GM21576 (cell line): ENCODE measurements around the gene RBMS1.
A peak's percentile ranks its signal among the peaks of the same experiment; 100 is the strongest.

Experiments used
- ATAC-seq: cut with Tn5 transposase; IDR thresholded peaks from one replicate; pipeline ENCODE4 v1.9.1; 2021; ENCODE audit warnings: mild to moderate bottlenecking, moderate library complexity; ENCODE audit not compliant: unreplicated experiment

RBMS1 gene, protein sequence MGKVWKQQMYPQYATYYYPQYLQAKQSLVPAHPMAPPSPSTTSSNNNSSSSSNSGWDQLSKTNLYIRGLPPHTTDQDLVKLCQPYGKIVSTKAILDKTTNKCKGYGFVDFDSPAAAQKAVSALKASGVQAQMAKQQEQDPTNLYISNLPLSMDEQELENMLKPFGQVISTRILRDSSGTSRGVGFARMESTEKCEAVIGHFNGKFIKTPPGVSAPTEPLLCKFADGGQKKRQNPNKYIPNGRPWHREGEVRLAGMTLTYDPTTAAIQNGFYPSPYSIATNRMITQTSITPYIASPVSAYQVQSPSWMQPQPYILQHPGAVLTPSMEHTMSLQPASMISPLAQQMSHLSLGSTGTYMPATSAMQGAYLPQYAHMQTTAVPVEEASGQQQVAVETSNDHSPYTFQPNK

DNA sequence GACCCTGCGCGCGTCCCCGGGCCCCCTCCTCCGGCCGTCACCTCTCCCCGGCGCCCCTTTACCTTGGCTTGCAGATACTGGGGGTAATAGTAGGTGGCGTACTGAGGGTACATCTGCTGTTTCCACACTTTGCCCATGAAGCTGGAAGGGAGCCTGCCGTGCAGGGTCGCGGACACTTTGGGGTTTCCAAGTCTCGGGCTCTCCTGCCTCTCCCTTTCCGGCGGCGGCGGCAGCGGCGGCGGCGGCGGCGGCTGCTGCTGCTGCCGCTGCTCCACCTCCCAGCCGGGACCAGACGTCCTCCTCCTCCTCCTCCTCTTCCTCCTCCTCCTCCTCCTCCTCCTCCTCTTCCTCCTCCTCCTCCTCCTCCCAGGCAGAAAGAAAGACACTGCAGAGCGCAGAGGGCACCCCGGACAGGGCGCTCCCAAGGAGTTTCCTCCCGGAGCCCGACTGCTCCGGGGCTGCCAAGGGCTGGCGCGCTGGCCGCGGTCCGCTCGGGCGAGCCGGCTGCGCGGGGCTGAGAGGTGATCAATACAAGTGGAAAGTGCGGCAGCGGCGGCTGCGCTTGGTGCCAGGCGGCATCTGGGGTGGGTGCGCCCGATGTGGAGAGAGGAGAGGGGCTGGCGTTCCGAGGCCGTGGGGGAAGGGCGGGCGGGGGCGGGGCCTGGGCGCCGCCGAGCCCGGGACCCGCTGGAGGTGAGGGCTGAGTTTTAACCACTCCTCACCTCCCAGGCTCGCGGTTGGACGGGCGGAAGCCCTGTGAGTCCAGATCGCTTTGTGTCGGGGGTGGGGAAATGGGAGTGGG lies at the start of gene RBMS1:
TSS of gene RBMS1 (minus strand) at position 581 of the 802 bp plus-strand sequence. CDS start at position 137, 444 bp downstream.
- ATAC-seq: peak; percentile 51

DNA sequence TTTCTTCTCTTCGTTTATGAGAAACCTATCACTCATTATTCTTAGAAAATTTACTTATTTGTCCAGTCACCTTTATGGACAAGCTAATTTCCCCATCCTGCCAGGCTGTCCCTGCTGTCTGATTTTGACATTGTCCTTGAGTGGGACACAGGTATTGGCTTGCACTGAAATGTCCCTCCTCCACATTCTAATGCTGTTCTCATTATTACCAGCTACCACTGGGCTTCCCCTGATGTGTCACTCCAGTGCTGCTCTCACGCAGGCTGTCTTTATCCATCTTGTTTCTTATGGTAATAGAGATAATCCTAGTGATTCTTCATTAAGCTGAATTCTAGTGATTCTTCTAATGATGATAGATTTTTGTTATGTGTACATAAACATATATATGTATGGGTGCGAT lies 48.1 kb upstream of the RBMS1 start:
- ATAC-seq: no peak

GRCh38 chr2:160538559-160539355 lies 45.1 kb upstream of the RBMS1 start:
- ATAC-seq: no peak

- ATAC-seq: no peak
Observed at GRCh38 chr2:160538115-160538514, 44.5 kb upstream of the RBMS1 start.

DNA sequence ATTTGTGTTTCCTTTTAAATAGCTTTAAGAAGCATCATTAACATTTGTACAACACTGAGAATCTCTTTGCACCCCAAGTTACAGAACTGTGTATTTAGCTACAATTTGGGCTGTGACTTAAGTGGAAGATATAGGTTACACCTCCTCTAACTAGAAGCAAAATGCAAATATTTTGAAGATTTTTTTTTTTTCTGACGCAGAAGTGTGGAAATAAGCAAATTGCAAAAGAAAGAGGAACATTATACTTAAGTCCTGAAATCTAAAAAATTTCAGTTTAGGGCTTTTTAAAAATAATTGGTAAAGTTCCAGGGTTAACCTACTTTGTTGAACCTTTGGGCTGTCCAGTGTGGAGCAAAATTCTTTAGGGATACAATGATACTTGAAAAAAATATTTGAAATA lies 41.4 kb upstream of the RBMS1 start:
- ATAC-seq: no peak

DNA sequence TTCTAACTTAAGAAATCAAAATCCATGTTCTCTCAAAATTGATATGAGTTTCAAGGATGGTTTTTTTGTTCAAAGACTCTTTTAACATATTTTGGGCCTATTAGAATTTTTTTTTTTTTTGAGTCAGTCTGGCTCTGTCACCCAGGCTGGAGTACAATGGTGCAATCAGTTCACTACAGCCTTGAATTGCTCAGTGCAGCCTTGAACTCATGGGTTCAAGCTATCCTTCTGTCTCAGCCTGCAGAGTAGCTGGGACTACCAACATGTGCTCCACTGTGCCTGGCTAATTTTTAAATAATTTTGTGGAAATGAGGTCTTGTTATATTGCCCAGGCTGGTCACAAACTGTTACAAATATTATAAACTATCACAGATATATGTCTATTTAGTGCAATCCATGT lies 40.6 kb upstream of the RBMS1 start:
- ATAC-seq: no peak

GRCh38 chr2:160533482-160533881 lies 39.9 kb upstream of the RBMS1 start:
- no peak for ATAC-seq

- ATAC-seq: no peak
Observed at GRCh38 chr2:160532388-160532787, 38.8 kb upstream of the RBMS1 start.

DNA sequence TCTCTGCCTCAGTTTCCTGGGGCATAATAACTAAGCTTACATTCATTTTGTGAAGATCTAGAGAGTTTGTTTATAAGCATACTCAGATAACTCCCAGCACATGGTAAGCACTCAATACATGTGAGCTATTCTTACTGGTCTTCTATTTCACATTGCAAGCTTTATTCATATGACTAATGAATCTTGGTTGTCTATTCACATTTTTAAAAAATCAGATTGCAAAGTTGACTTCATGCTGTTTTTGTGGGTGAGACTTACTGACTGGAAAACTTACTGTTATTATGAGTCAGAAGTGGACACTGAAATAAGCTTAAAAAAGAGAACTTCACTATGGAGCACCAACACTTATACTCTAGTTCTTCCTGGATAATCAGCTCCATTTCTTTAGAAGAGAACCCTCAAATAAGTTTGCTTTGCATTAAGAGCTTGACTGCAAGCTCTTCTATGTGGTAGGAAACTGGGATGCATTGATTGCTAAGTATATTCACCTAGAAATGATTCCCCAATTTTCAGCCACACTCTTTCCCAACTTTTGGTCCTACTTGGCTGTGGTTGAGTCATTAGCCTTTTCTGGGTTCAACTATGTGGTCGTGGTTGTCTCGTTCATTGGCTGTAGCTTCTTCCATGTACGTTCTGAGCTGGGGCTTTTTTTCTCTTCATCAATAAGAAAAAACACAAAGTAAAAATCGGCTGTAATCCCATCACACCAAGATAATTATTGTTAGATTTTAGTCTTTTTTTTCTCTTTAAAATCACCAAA lies 29.5 kb upstream of the RBMS1 start:
- no peak for ATAC-seq

DNA sequence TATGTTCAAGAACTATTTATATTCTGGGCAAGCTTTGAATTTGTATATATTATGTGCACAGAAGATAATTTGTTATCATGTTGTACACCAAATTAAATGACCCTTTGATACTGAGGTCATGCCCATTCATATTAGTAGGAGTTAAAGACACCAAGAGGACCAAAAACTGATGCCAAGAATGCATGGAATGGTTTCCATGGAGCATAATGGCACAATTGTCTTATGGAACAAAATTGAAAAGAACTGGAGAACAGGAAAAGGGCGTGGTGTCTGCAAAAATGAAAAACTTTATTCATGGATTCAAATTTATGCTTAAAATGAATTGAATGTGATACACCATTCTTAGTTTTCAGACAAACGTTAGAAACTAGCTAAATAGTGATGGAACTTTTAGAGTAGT lies 24.1 kb upstream of the RBMS1 start:
- no peak for ATAC-seq

DNA sequence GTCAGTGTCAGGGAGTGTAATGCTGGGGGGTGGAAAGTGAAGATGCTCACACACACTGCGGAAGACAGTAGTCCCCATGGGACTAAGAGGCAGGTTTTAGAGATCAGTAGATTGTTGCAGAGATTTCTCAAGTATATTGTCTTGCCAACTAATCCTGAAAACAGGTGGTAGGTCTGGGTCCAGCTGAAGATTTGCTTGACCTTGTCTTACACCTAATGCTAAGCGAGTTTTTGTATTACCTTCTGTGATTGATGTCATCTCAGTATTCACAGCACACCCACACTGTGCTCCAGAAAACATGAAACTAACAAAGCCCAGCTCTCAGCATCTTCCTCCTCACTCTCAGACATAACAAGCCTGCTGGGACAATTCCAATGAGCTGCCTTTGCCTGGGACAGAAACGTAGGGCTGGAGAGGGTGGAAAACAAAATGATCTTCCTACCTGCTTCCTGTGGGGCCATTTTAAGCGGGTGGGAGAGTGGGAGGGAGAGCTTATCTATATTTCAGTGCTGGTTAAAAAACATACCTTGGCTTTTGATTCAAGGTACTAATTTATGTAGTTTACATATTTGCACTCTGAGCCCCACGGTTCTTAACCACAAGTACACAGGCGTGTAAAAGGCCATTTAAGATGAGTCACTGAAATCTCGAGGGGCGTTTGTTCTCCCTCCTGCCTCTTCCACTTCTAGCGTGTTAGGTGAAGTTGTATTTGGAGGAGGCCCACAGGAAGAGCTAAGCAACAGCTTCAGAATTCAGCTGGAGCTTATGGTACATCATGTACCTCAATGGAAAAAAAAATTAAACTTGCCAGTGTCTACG lies 23.1 kb upstream of the RBMS1 start:
- ATAC-seq: peak; percentile 52

DNA sequence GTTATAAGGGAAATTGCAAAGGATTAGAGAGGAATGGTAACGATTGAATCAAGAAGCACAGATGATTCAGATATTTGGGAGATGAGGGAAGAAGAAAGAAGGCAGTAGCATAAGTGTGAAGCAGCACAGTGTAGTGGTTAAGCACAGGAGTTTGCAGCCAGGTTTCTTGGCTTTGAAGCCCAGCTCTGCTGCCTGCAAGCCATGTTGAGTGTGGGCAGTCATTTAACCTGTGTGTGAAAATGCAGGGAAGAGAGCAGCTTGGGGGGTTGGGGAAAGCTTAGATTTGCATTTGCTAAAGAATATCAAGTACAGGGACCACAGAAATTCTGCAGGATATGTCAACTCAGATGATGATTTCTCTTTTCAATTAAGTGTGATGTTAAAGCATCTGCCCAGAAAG lies 21.5 kb upstream of the RBMS1 start:
- ATAC-seq: no peak

DNA sequence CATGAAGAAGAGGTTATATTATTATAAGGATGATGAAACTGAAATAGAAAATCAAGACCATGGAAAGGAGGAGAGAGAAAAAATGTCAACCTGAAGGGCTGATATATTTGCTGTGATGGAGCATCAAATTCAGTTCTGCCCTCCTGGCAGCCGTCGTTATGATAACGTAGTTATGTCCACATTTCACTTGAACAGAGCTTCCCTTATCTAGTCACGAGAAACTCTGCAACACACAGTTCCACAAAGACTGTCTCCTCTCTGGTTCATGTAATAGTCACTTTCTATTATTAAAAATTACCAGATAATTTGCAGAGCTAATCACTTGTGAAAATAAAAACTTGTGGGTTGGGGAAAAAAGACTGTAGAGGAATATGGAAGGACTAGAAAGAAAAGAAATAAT lies 19.5 kb upstream of the RBMS1 start:
- no peak for ATAC-seq

- no peak for ATAC-seq
Observed at GRCh38 chr2:160512491-160512890, 18.9 kb upstream of the RBMS1 start.

- ATAC-seq: no peak
Observed at GRCh38 chr2:160510617-160511016, 17.0 kb upstream of the RBMS1 start.

DNA sequence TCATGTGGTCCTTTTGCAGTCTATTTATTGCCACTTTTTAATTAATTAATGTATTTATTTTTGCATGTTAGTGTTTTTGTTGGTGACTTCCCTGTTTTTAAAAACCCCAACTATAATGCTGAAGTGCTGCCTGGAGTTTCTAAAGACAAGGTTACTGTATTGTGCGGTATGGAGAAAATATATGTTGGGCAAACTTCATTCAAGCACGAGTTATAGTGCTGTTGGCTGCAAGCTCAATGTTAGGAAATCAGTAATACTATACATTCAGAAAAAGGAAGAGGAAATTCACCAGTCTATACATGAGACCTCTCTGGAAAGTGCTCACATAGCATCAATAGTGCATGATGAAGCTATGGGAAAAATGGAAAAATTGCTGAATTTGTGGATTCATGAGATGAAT lies 15.4 kb upstream of the RBMS1 start:
- no peak for ATAC-seq

GRCh38 chr2:160507464-160507863 lies 13.9 kb upstream of the RBMS1 start:
- ATAC-seq: no peak

DNA sequence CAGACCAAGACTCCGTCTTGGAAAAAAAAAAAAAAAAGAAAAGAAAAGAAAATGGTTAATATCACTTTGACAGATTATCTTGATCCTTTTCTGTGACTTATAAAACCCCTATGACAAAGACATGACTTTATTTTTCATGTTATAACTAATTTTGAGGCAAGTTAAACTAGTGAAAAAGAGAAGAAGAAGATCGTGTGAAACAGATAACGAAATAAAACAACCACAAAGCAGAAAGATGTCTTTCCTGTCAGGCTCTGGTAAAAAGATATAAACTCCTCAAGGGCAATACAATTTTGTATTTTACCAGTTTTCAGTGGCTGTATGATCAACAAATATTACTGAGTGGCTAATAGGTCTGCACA lies 13.4 kb upstream of the RBMS1 start:
- ATAC-seq: no peak

- no peak for ATAC-seq
Observed at GRCh38 chr2:160506371-160507045, 12.9 kb upstream of the RBMS1 start.
